ENCODE results near the gene CHD9.

- no peak for TF ChIP-seq CTCF (IDR thresholded peaks at IDR 0.05)
- no peak for TF ChIP-seq EP300 (IDR thresholded peaks at IDR 0.05)
- no peak for TF ChIP-seq POLR2A (IDR thresholded peaks at IDR 0.05; ENCODE audit: low read depth)
Measured at GRCh38 chr16:53065461-53066061, 10.8 kb downstream of the CHD9 start.
